Measurements from ENCODE around the gene CRYGS.
"Not testable (repeated sequence)": the region's sequence is repeated elsewhere in the genome, so short reads cannot be mapped to it uniquely, and the experiment has no call there.

Gene CRYGS

GRCh38 chr3:186520431-186520830 is 23.7 kb downstream of the CRYGS start:
- no peak for DNase-seq (ENCODE audit: low read depth in 3 of 3, low spot score in 1 of 3)

GRCh38 chr3:186519021-186519658 is 25.0 kb downstream of the CRYGS start:
- peak; percentile 27 to 42 (median 39) for DNase-seq (ENCODE audit: low read depth in 3 of 3, low spot score in 1 of 3)

- DNase-seq (ENCODE audit: low read depth in 3 of 3, low spot score in 1 of 3), result no peak
These were observed 27.0 kb downstream of the CRYGS start for GRCh38 chr3:186517218-186517617.

GRCh38 chr3:186516646-186517045 is 27.5 kb downstream of the CRYGS start:
- no peak for DNase-seq (ENCODE audit: low read depth in 3 of 3, low spot score in 1 of 3)

GRCh38 chr3:186515125-186515524 is 29.1 kb downstream of the CRYGS start:
- DNase-seq (ENCODE audit: low read depth in 3 of 3, low spot score in 1 of 3), result no peak

- no peak for DNase-seq (ENCODE audit: low read depth in 3 of 3, low spot score in 1 of 3)
These were observed 29.7 kb downstream of the CRYGS start for GRCh38 chr3:186514296-186515002.

GRCh38 chr3:186513386-186513785 is 30.8 kb downstream of the CRYGS start:
- no peak for DNase-seq (ENCODE audit: low read depth in 3 of 3, low spot score in 1 of 3)

- DNase-seq (ENCODE audit: low read depth in 3 of 3, low spot score in 1 of 3), result no peak
These were observed 31.4 kb downstream of the CRYGS start for GRCh38 chr3:186512570-186513302.

- no peak for DNase-seq (ENCODE audit: low read depth in 3 of 3, low spot score in 1 of 3)
These were observed 32.5 kb downstream of the CRYGS start for GRCh38 chr3:186511702-186512101.

GRCh38 chr3:186511245-186511644 is 32.9 kb downstream of the CRYGS start:
- DNase-seq (ENCODE audit: low read depth in 3 of 3, low spot score in 1 of 3), result no peak

GRCh38 chr3:186510374-186511079 is 33.7 kb downstream of the CRYGS start:
- no peak for DNase-seq (ENCODE audit: low read depth in 3 of 3, low spot score in 1 of 3)

GRCh38 chr3:186509423-186509822 is 34.8 kb downstream of the CRYGS start:
- DNase-seq (ENCODE audit: low read depth in 3 of 3, low spot score in 1 of 3), result no peak

GRCh38 chr3:186506857-186507256 is 37.3 kb downstream of the CRYGS start:
- DNase-seq (ENCODE audit: low read depth in 3 of 3, low spot score in 1 of 3), result no peak

GRCh38 chr3:186506191-186506739 is 37.9 kb downstream of the CRYGS start:
- no peak for DNase-seq (ENCODE audit: low read depth in 3 of 3, low spot score in 1 of 3)

GRCh38 chr3:186502966-186503712 is 41.0 kb downstream of the CRYGS start:
- no peak for DNase-seq (ENCODE audit: low read depth in 3 of 3, low spot score in 1 of 3)

- DNase-seq (ENCODE audit: low read depth in 3 of 3, low spot score in 1 of 3), result no peak
These were observed 41.8 kb downstream of the CRYGS start for GRCh38 chr3:186502138-186502948.

GRCh38 chr3:186499949-186500348 is 44.2 kb downstream of the CRYGS start:
- not testable (repeated sequence) for DNase-seq (ENCODE audit: low read depth in 3 of 3, low spot score in 1 of 3)

- not testable (repeated sequence) for DNase-seq (ENCODE audit: low read depth in 3 of 3, low spot score in 1 of 3)
These were observed 46.2 kb downstream of the CRYGS start for GRCh38 chr3:186498022-186498421.

- DNase-seq (ENCODE audit: low read depth in 3 of 3, low spot score in 1 of 3), result no peak
These were observed 46.6 kb downstream of the CRYGS start for GRCh38 chr3:186497608-186498007.

- DNase-seq (ENCODE audit: low read depth in 3 of 3, low spot score in 1 of 3), result no peak
These were observed 47.5 kb downstream of the CRYGS start for GRCh38 chr3:186496635-186497034.
